ENCODE measurements around the gene RPS19. TPM values are rescaled to one million over a fixed set of nuclear protein-coding genes. Genes with fewer than 3 reads are reported as not detected.

Gene RPS19
- total and polyA plus RNA-seq, 2 donors (not counting 1 experiment from before 2014, with no cell fraction given) = 1,320 to 2,197 TPM

- Histone ChIP-seq H3K9ac (ENCODE audit: insufficient read depth, low read length) (no peak overlapping the region), H4K20me1 (ENCODE audit: control insufficient read depth, extremely low read depth, insufficient read depth, low read length) (no peaks in the 10 kb centered on the region), H3K9me3 (ENCODE audit: control insufficient read depth, insufficient read depth, low read depth, low read length) (no peaks in the 10 kb centered on the region), H3K27me3 (ENCODE audit: control insufficient read depth, insufficient read depth, low read length) (no peaks in the 10 kb centered on the region), H3K36me3 (ENCODE audit: control insufficient read depth, insufficient read depth, low read length) (peaks cover 24% of the 10 kb centered on the region), H3K27ac (ENCODE audit: insufficient read depth, low read length) (no peak overlapping the region), H3K79me2 (ENCODE audit: control insufficient read depth, insufficient read depth, low read length) (no peaks in the 10 kb centered on the region), H3K4me1 (ENCODE audit: control insufficient read depth, extremely low read depth, insufficient read depth, low read length) (peaks cover 2% of the 10 kb centered on the region), H3K4me2 (ENCODE audit: extremely low read depth, insufficient read depth, low read length) (no peak overlapping the region), H3K4me3 (replicated peaks in 1 of 4; ENCODE audit: control extremely low read depth in 1 of 4, insufficient read depth in 1 of 4, low read depth in 3 of 4, low read length in 4 of 4) (no peak overlapping the region), H2AFZ (ENCODE audit: low read length) (no peak overlapping the region)
- no peak for TF ChIP-seq EZH2 (IDR thresholded peaks at IDR 0.05; ENCODE audit: low read length, missing control alignments)
- TF ChIP-seq CTCF (conservative IDR thresholded peaks at IDR 0.05 in 1 of 2, IDR thresholded peaks at IDR 0.05 in 1 of 2; ENCODE audit: low read depth in 1 of 2, low read length in 2 of 2) = no peak
- DNase-seq (ENCODE audit: low read depth in 2 of 2) = no peak
Measured at GRCh38 chr19:41904118-41904870, 44.2 kb downstream of the RPS19 start.

- H3K79me2 ChIP-seq (ENCODE audit: control insufficient read depth, insufficient read depth, low read length) = no peaks in the 10 kb centered on the region
- no peaks in the 10 kb centered on the region for H3K27me3 ChIP-seq (ENCODE audit: control insufficient read depth, insufficient read depth, low read length)
- no peaks in the 10 kb centered on the region for H3K9me3 ChIP-seq (ENCODE audit: control insufficient read depth, insufficient read depth, low read depth, low read length)
- no peak for DNase-seq (ENCODE audit: low read depth in 2 of 2)
- no peak overlapping the region for H3K4me2 ChIP-seq (ENCODE audit: extremely low read depth, insufficient read depth, low read length)
- peaks cover 24% of the 10 kb centered on the region for H3K36me3 ChIP-seq (ENCODE audit: control insufficient read depth, insufficient read depth, low read length)
- peaks cover 2% of the 10 kb centered on the region for H3K4me1 ChIP-seq (ENCODE audit: control insufficient read depth, extremely low read depth, insufficient read depth, low read length)
- no peak overlapping the region for H3K9ac ChIP-seq (ENCODE audit: insufficient read depth, low read length)
- no peak overlapping the region for H2AFZ ChIP-seq (ENCODE audit: low read length)
- no peak overlapping the region for H3K27ac ChIP-seq (ENCODE audit: insufficient read depth, low read length)
- H3K4me3 ChIP-seq (replicated peaks in 1 of 4; ENCODE audit: control extremely low read depth in 1 of 4, insufficient read depth in 1 of 4, low read depth in 3 of 4, low read length in 4 of 4) = no peak overlapping the region
- H4K20me1 ChIP-seq (ENCODE audit: control insufficient read depth, extremely low read depth, insufficient read depth, low read length) = no peaks in the 10 kb centered on the region
- TF ChIP-seq EZH2 (IDR thresholded peaks at IDR 0.05; ENCODE audit: low read length, missing control alignments) = no peak
Measured at GRCh38 chr19:41905273-41906002, 45.4 kb downstream of the RPS19 start.

- no peak overlapping the region for H3K27ac ChIP-seq (ENCODE audit: insufficient read depth, low read length)
- no peak overlapping the region for H2AFZ ChIP-seq (ENCODE audit: low read length)
- H3K79me2 ChIP-seq (ENCODE audit: control insufficient read depth, insufficient read depth, low read length) = no peaks in the 10 kb centered on the region
- no peak overlapping the region for H3K4me2 ChIP-seq (ENCODE audit: extremely low read depth, insufficient read depth, low read length)
- H3K9me3 ChIP-seq (ENCODE audit: control insufficient read depth, insufficient read depth, low read depth, low read length) = no peaks in the 10 kb centered on the region
- no peak for DNase-seq (ENCODE audit: low read depth in 2 of 2)
- H3K9ac ChIP-seq (ENCODE audit: insufficient read depth, low read length) = no peak overlapping the region
- H3K4me1 ChIP-seq (ENCODE audit: control insufficient read depth, extremely low read depth, insufficient read depth, low read length) = peaks cover 2% of the 10 kb centered on the region
- H3K27me3 ChIP-seq (ENCODE audit: control insufficient read depth, insufficient read depth, low read length) = peaks cover 6% of the 10 kb centered on the region
- H3K36me3 ChIP-seq (ENCODE audit: control insufficient read depth, insufficient read depth, low read length) = peaks cover 24% of the 10 kb centered on the region
- no peaks in the 10 kb centered on the region for H4K20me1 ChIP-seq (ENCODE audit: control insufficient read depth, extremely low read depth, insufficient read depth, low read length)
- no peak overlapping the region for H3K4me3 ChIP-seq (replicated peaks in 1 of 4; ENCODE audit: control extremely low read depth in 1 of 4, insufficient read depth in 1 of 4, low read depth in 3 of 4, low read length in 4 of 4)
- no peak for TF ChIP-seq EZH2 (IDR thresholded peaks at IDR 0.05; ENCODE audit: low read length, missing control alignments)
- TF ChIP-seq CTCF (conservative IDR thresholded peaks at IDR 0.05 in 1 of 2, IDR thresholded peaks at IDR 0.05 in 1 of 2; ENCODE audit: low read depth in 1 of 2, low read length in 2 of 2) = no peak
Measured at GRCh38 chr19:41906271-41906670, 46.2 kb downstream of the RPS19 start.
